SK-N-SH (cell line): ENCODE data around the gene ZDHHC12.

Experiments
- CHD2 ChIP-seq: fragments of 150-350 bp; IDR thresholded peaks from 2 replicates; pipeline ENCODE4 v1.6.1; 2018; ENCODE audit warnings: low read length; ENCODE audit not compliant: partially characterized antibody
- EP300 ChIP-seq, 2 experiments: IDR thresholded peaks; 2 replicates each; pipeline versions ENCODE4 v1.4.0 to v1.6.1; 2012; ENCODE audit warnings: borderline replicate concordance in 1 of 2, low read depth in 1 of 2, low read length in 1 of 2
- EZH2phosphoT487 ChIP-seq: fragments of 200-600 bp; sonication (generic); IDR thresholded peaks from 2 replicates; pipeline ENCODE4 v1.6.1; 2017; ENCODE audit warnings: low read depth, mixed run types, mild to moderate bottlenecking, antibody characterized with exemption, moderate library complexity, borderline replicate concordance
- FOXM1 ChIP-seq: IDR thresholded peaks from 2 replicates; pipeline ENCODE4 v1.4.0; 2012; ENCODE audit warnings: low read depth, mild to moderate bottlenecking
- JUND ChIP-seq: IDR thresholded peaks from 2 replicates; pipeline ENCODE4 v1.4.0; 2012
- MAX ChIP-seq: IDR thresholded peaks from 2 replicates; pipeline ENCODE4 v1.4.0; 2012; ENCODE audit warnings: low read depth
- MXI1 ChIP-seq: IDR thresholded peaks from 2 replicates; pipeline ENCODE4 v1.6.1; 2012; ENCODE audit warnings: mild to moderate bottlenecking, low read depth, low read length, improper control_type of control experiment
- POLR2AphosphoS5 ChIP-seq: IDR thresholded peaks from 2 replicates; pipeline ENCODE4 v1.6.1; 2012; ENCODE audit warnings: low read depth, low read length
- RAD21 ChIP-seq: IDR thresholded peaks from 2 replicates; pipeline ENCODE4 v1.6.1; 2012; ENCODE audit warnings: mild to moderate bottlenecking, low read length
- RCOR1 ChIP-seq: fragments of 150-350 bp; IDR thresholded peaks from 2 replicates; pipeline ENCODE4 v1.6.1; 2017; ENCODE audit warnings: antibody characterized with exemption, low read length
- RXRA ChIP-seq: IDR thresholded peaks from 2 replicates; pipeline ENCODE4 v1.4.0; 2012; ENCODE audit warnings: low read depth, mild to moderate bottlenecking, borderline replicate concordance
- TEAD4 ChIP-seq: IDR thresholded peaks from 2 replicates; pipeline ENCODE4 v1.4.0; 2012; ENCODE audit warnings: mild to moderate bottlenecking, borderline replicate concordance; ENCODE audit not compliant: insufficient read depth
- TF ChIP-seq, protein P1 (sequence below): IDR thresholded peaks from 2 replicates; pipeline ENCODE4 v1.4.0; 2012; ENCODE audit warnings: low read depth, borderline replicate concordance
- TF ChIP-seq, protein P2 (sequence below): fragments of 200-600 bp; sonication (generic); IDR thresholded peaks from 2 replicates; pipeline ENCODE4 v1.6.1; 2017; ENCODE audit warnings: antibody characterized with exemption, mild to moderate bottlenecking, moderate library complexity

DNA sequence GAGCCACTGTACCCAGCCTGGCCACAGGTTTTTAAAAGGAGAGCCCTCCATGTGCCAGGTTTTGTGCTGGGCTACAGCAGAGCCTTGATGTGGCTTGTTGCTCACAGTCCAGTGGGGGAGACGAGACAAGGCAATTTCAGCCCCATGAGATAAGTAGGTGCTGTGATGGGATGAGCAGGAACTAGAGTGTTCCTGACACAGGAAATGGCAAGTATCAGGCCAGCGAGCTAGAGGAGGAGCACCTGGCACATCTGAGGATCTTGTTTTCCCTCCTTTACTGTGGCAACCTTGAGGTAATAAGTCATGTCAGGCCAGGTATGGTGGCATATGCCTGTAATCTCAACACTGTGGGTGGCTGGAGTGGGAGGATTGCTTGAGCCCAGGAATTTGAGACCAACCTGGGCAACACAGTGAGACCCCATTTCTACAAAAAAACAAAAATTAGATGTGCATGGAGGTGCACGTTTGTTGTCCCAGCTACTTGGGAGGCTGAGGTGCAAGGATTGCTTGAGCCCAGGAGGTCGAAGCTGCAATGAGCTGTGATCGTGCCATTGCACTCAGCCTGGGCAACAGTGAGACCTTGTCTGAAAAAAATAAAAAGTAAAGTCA is 3.8 kb upstream of the ZDHHC12 start:
- TF ChIP-seq, protein P1, sequence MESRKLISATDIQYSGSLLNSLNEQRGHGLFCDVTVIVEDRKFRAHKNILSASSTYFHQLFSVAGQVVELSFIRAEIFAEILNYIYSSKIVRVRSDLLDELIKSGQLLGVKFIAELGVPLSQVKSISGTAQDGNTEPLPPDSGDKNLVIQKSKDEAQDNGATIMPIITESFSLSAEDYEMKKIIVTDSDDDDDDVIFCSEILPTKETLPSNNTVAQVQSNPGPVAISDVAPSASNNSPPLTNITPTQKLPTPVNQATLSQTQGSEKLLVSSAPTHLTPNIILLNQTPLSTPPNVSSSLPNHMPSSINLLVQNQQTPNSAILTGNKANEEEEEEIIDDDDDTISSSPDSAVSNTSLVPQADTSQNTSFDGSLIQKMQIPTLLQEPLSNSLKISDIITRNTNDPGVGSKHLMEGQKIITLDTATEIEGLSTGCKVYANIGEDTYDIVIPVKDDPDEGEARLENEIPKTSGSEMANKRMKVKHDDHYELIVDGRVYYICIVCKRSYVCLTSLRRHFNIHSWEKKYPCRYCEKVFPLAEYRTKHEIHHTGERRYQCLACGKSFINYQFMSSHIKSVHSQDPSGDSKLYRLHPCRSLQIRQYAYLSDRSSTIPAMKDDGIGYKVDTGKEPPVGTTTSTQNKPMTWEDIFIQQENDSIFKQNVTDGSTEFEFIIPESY = no peak
- TF ChIP-seq, protein P2, sequence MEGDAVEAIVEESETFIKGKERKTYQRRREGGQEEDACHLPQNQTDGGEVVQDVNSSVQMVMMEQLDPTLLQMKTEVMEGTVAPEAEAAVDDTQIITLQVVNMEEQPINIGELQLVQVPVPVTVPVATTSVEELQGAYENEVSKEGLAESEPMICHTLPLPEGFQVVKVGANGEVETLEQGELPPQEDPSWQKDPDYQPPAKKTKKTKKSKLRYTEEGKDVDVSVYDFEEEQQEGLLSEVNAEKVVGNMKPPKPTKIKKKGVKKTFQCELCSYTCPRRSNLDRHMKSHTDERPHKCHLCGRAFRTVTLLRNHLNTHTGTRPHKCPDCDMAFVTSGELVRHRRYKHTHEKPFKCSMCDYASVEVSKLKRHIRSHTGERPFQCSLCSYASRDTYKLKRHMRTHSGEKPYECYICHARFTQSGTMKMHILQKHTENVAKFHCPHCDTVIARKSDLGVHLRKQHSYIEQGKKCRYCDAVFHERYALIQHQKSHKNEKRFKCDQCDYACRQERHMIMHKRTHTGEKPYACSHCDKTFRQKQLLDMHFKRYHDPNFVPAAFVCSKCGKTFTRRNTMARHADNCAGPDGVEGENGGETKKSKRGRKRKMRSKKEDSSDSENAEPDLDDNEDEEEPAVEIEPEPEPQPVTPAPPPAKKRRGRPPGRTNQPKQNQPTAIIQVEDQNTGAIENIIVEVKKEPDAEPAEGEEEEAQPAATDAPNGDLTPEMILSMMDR = no peak
- no peak for TF ChIP-seq POLR2AphosphoS5
- no peak for TF ChIP-seq RAD21
- no peak for TF ChIP-seq RXRA
- TF ChIP-seq RCOR1 = no peak
- TF ChIP-seq FOXM1 = no peak
- TF ChIP-seq CHD2 = no peak
- TF ChIP-seq MXI1 = no peak
- TF ChIP-seq EZH2phosphoT487 = no peak
- no peak for TF ChIP-seq EP300 (IDR thresholded peaks at IDR 0.05; ENCODE audit: borderline replicate concordance in 1 of 2, low read depth in 1 of 2, low read length in 1 of 2)
- TF ChIP-seq TEAD4 = no peak
- TF ChIP-seq MAX = no peak
- no peak for TF ChIP-seq JUND
